ENCODE results near the gene PDLIM4.

DNA sequence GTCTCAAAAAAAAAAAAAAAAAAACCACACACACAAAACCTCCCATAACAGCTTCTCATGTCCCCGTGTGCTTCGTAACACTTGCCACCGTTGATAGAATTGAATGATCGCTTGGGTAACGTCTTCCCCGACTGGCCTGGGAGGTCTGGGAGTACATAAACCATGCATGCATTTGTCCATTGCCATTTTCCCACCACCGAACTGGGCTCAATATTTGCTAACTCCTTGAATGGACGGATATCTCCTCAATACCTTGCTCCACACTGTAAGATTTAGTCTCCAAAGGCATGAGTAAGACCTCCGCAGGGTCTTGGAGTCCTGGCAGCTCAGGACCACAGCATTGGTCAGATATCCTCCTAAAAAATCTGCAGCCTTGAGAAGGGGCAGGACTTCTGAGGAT is 26.6 kb upstream of the PDLIM4 start:
- TF ChIP-seq, protein P1, sequence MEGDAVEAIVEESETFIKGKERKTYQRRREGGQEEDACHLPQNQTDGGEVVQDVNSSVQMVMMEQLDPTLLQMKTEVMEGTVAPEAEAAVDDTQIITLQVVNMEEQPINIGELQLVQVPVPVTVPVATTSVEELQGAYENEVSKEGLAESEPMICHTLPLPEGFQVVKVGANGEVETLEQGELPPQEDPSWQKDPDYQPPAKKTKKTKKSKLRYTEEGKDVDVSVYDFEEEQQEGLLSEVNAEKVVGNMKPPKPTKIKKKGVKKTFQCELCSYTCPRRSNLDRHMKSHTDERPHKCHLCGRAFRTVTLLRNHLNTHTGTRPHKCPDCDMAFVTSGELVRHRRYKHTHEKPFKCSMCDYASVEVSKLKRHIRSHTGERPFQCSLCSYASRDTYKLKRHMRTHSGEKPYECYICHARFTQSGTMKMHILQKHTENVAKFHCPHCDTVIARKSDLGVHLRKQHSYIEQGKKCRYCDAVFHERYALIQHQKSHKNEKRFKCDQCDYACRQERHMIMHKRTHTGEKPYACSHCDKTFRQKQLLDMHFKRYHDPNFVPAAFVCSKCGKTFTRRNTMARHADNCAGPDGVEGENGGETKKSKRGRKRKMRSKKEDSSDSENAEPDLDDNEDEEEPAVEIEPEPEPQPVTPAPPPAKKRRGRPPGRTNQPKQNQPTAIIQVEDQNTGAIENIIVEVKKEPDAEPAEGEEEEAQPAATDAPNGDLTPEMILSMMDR (IDR thresholded peaks at IDR 0.05; ENCODE audit: low read depth, low read length): no peak
- TF ChIP-seq POLR2A (IDR thresholded peaks at IDR 0.05; ENCODE audit: extremely low read depth, insufficient read length) (no peak), MYC (IDR thresholded peaks at IDR 0.05; ENCODE audit: low read depth, low read length) (no peak)
